Measurements from ENCODE around the gene MCC.

- no peak for TF ChIP-seq EZH2 (IDR thresholded peaks at IDR 0.05; ENCODE audit: borderline replicate concordance)
- TF ChIP-seq, protein P1, sequence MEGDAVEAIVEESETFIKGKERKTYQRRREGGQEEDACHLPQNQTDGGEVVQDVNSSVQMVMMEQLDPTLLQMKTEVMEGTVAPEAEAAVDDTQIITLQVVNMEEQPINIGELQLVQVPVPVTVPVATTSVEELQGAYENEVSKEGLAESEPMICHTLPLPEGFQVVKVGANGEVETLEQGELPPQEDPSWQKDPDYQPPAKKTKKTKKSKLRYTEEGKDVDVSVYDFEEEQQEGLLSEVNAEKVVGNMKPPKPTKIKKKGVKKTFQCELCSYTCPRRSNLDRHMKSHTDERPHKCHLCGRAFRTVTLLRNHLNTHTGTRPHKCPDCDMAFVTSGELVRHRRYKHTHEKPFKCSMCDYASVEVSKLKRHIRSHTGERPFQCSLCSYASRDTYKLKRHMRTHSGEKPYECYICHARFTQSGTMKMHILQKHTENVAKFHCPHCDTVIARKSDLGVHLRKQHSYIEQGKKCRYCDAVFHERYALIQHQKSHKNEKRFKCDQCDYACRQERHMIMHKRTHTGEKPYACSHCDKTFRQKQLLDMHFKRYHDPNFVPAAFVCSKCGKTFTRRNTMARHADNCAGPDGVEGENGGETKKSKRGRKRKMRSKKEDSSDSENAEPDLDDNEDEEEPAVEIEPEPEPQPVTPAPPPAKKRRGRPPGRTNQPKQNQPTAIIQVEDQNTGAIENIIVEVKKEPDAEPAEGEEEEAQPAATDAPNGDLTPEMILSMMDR (IDR thresholded peaks at IDR 0.05; ENCODE audit: poor library complexity) = no peak
Observed at GRCh38 chr5:113235884-113236283, 252.4 kb downstream of the MCC start.

Measured in hepatocyte (in vitro differentiated cells).